ENCODE results near the gene CRYBB1.

Gene CRYBB1

GRCh38 chr22:26617271-26618199, at the start of gene CRYBB1:
CRYBB1 (minus strand) TSS chr22:26618027; CDS start chr22:26616319, 1,708 bp downstream.
- DNase-seq (ENCODE audit: low read depth), result no peak

- DNase-seq (ENCODE audit: low read depth), result no peak
These were observed 49.3 kb upstream of the CRYBB1 start for GRCh38 chr22:26667140-26667539.

- no peak for DNase-seq (ENCODE audit: low read depth)
These were observed 48.0 kb upstream of the CRYBB1 start for GRCh38 chr22:26665813-26666231.

- DNase-seq (ENCODE audit: low read depth), result no peak
These were observed 45.6 kb upstream of the CRYBB1 start for GRCh38 chr22:26663374-26663923.

GRCh38 chr22:26662160-26662559, 44.3 kb upstream of the CRYBB1 start:
- DNase-seq (ENCODE audit: low read depth), result no peak

- no peak for DNase-seq (ENCODE audit: low read depth)
These were observed 43.2 kb upstream of the CRYBB1 start for GRCh38 chr22:26660961-26661578.

- no peak for DNase-seq (ENCODE audit: low read depth)
These were observed 42.5 kb upstream of the CRYBB1 start for GRCh38 chr22:26660356-26660755.

- peak; percentile 72 for DNase-seq (ENCODE audit: low read depth)
These were observed 41.0 kb upstream of the CRYBB1 start for GRCh38 chr22:26658671-26659478.

- DNase-seq (ENCODE audit: low read depth), result no peak
These were observed 40.3 kb upstream of the CRYBB1 start for GRCh38 chr22:26658161-26658560.

GRCh38 chr22:26656891-26657851, 39.3 kb upstream of the CRYBB1 start, which contains the start of gene MIAT:
MIAT (plus strand) TSS chr22:26657588.
- peak; percentile 61 for DNase-seq (ENCODE audit: low read depth)

- no peak for DNase-seq (ENCODE audit: low read depth)
These were observed 34.0 kb upstream of the CRYBB1 start for GRCh38 chr22:26651815-26652214.

- DNase-seq (ENCODE audit: low read depth), result no peak
These were observed 33.0 kb upstream of the CRYBB1 start for GRCh38 chr22:26650722-26651421.

GRCh38 chr22:26648528-26649388, 30.9 kb upstream of the CRYBB1 start:
- DNase-seq (ENCODE audit: low read depth), result no peak

GRCh38 chr22:26648011-26648497, 30.2 kb upstream of the CRYBB1 start:
- no peak for DNase-seq (ENCODE audit: low read depth)

- no peak for DNase-seq (ENCODE audit: low read depth)
These were observed 28.3 kb upstream of the CRYBB1 start for GRCh38 chr22:26646158-26646557.

- no peak for DNase-seq (ENCODE audit: low read depth)
These were observed 25.7 kb upstream of the CRYBB1 start for GRCh38 chr22:26643418-26644100.

- peak; percentile 79 for DNase-seq (ENCODE audit: low read depth)
These were observed 24.9 kb upstream of the CRYBB1 start for GRCh38 chr22:26642465-26643417.

Measured in activated T-cell treated with anti-CD3 and anti-CD28 coated beads for 48 hours (primary cell).